ENCODE data around the gene FAM180A.
"Not testable (repeated sequence)": the region's sequence is repeated elsewhere in the genome, so short reads cannot be mapped to it uniquely, and the experiment has no call there.

FAM180A gene

DNA sequence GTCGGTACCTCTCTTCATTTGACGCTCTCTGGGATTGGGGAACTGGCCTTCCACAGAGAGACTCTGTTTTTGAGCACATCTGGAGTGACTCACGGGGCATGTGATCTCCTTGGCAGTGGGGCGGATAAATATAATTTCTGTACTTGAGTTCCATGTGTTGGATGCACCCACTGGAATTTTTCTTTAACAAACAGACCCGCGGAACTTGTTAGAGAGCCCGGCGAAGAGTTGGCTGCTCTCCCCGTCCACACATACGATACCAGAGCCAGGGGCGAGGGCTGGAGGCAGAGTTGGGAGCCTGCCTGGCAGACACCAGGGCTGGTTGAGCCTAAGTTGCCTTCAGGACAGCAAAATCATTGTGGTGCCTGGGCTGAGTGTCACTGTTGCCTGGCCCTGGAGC lies at the start of gene FAM180A:
FAM180A (minus strand) TSS at position 44 of the 400 bp plus-strand sequence. CDS start 233 bp downstream, outside the sequence.
- DNase-seq (ENCODE audit: low read depth in 2 of 3, low spot score in 2 of 3), result no peak

DNA sequence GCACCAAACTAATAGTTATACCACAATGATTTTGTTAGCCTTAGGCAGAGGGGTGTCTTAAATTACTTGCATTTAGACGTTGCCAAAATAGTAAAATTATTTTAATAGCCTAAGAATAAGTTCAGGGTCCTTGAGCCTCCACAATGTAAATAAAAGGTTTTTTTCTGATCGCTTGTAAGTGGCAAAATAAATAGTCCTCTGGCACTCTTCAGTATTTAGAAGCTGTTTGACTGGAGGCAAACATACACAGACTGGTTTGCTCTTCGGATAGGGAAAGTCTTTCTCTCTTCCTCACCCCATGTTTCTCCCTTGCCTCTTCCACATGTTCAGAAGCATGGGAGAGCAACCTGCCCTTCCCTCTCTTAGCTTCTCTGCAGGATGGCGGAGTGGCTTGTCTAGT lies 49.5 kb upstream of the FAM180A start:
- DNase-seq (ENCODE audit: low read depth in 2 of 3, low spot score in 2 of 3), result no peak

DNA sequence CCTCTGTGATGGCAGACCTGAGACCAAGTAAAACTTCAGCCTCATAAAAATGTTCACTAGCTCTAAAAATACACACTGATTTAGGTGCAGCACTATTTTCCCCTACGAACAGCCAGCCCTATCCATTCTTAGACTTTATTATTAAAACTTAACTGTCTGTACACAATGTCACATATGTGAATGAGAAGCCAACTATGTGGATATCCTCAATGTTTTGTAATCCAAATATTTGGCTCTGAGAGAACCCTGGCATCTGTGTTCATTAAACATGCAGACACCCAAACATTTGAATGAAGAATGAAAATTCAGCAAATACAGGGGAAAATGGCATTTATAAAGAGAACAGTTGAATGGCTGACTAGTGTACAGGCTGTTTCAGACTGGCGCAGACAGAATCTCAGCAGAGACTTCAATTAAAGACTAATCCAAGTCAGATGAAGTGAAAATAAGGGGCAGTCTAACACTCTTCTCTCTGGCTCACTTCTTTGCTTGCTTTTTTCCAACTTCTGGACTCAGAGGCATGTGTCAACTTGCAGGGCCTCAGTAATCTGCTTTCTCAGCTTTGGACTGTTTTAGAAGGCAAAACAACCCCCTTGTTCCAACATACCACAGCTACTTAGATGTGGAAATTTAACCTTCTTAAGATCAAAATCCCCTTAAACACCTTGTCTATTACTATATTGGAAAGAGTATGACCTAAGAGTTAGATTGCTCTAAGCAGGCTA lies 47.4 kb upstream of the FAM180A start:
- no peak for DNase-seq (ENCODE audit: low read depth in 2 of 3, low spot score in 2 of 3)

DNA sequence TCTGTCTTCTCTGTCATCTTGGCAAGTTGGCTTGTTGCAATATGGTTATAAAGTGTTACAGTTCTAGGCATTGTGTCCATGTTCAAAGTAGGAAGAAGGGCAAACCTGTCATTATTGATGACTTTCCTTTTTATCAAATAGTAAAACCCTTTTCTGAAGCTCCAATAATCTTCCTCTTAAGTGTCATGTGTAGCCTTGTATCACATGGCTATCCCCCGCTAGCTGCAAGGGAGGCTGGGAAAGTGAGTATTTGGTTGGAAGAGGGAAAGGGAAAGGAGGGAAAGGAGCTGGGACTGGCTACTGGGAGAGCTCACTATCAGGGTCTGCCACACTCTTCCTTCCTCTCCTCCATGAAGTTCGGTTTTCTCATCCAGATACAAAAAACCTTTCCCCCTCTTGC lies 45.2 kb upstream of the FAM180A start:
- no peak for DNase-seq (ENCODE audit: low read depth in 2 of 3, low spot score in 2 of 3)

DNA sequence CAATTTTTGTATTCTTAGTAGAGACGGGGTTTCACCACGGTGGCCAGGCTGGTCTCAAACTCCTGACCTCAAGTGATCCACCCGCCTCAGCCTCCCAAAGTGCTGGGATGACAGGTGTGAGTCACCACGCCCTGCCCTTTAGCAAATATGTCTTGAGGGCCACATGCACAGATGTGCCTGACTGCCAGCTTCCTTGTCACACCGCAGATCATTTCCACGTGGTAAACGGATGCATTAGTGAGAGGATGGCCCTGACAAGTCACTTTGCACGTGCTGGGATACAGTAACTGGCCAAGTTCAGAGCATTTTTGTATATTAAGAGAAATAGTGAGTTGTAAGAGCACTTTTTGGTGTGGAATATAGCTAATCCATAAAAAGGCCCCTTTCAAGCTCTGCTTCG lies 44.3 kb upstream of the FAM180A start:
- no peak for DNase-seq (ENCODE audit: low read depth in 2 of 3, low spot score in 2 of 3)

DNA sequence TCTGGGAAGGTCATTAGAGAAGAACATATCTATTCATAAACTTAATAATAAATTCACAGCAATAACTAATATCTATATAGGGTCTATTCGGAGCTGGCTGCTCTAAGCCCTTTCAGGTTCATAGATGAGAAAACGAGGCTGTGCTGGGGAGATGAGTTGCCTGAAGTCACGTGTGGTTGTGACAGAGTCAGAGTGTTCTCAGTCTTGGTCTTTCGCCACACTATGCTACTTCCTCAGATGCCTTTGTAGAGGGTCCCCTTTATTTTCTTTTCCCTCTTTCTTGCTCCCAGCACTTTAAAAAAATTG lies 43.7 kb upstream of the FAM180A start:
- no peak for DNase-seq (ENCODE audit: low read depth in 2 of 3, low spot score in 2 of 3)

DNA sequence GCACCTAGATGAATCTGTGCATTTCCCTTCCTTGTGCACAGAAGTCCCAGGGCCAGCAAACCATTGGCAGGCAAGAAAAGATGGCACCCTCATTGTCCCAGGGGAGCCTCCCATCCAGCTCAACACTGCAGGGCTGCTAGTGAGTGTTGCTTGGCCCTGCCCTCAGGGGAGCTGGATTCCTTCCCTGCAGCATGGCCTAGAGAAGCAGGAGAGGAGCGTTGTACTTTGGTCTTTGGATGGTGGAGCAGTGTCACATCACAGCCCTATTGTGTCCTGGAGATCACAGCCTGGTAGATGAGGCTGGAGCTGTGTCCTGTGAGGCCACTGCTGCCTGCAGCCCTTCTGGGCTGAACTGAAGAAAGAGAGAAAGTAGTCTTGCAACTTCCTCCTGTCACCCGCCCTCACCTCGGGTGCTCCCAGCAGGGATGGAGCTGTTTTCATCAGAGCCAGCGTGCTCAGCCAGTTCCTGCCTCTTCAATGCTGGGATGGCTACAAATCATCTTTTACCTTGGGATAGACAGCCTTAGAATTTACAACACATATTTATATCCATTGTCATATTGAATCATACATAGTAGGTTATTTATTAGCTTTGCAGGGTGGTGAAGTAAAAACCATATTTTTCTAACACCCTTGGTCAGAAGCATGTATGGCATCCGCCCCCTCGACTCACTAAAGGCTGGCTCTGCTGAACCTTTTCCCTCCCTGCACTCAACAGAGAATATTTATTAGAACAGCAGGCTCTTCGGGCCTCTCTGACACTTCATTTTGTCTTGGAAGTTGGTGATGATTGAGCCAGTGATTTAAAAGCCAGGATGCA lies 43.1 kb upstream of the FAM180A start:
- DNase-seq (ENCODE audit: low read depth in 2 of 3, low spot score in 2 of 3), result no peak

DNA sequence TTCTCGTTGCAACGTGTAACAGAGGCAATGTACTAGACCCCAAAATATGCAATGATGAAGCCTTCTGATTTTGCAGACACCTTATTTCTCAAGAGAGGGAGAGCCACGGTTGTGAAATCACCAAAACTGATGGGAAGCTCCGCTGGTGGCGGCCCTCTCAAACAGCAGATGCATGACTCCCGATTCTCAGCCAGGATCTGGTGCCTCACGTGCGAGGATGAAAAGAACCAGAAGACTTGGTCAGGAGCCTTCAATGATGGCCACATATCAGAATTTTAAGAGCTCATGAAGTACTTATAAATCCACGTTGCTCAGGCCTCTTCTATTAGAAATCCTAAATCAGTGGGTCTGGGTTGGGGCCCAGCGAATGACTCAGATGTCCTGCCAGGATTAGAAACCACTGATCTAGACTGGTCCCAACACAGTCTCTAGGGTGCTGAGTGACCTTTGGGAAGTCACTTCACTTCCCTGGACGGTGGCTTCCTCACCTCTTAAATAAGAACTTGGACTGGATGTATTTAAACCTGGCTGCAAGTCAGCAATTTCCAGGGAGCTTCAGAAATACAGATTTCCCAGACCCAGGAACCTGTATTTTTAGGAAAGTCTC lies 41.9 kb upstream of the FAM180A start:
- no peak for DNase-seq (ENCODE audit: low read depth in 2 of 3, low spot score in 2 of 3)

DNA sequence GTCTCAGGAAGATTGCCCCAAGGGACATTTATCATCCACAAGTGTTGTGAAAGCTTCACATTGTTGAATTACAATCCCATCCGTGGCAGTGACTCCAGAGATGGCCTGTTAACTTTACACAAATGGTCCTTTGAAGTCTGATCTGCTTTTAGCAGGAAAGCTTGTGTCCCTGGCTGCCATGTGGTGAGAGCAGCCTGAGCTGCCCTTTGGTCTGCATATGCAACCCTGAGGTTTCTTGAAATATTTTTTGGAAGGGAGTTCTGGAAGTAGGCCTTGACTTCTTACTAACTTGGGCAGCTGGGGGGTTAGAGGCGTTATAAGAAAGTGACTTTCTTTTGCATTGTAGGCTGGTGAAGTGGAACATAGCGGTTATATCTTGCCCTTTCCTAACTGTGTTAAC lies 41.3 kb upstream of the FAM180A start:
- no peak for DNase-seq (ENCODE audit: low read depth in 2 of 3, low spot score in 2 of 3)

DNA sequence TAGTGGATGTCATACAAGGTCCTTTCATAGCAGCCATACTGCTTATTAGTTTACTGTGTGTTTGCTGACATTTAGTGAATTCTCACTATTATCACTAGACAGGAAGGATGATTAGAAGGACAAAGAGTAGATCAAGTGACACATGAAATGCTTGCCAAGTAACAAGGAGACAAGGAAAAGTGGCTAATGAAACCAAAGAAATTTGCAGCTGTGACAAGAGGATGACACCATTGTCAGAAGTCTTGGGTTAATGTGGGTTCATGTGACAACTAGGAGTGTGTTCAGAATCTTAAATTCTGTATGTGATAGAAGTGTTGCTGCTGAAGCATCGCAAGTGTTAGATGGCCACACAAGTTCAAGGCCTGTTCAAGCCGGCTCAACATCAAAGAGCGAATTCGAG lies 40.8 kb upstream of the FAM180A start:
- DNase-seq (ENCODE audit: low read depth in 2 of 3, low spot score in 2 of 3), result no peak

DNA sequence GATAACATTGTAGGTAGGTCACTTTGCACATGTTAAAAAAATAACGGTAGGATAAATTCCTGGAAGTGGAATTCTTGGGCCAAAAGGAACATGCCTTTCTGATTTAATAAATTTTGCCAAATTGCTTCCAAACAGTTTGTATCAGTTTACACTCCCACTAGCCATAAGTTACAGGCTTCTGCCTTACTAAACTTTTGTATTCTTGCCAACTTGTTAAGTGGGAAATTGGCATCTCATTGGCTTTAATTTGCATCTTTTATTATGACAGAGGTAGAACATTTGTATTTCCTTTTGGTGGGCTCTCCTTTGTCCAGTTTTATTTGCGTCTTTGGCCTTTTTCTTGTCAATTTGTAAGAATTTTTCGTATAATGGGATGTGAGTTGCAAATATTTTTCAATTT lies 38.3 kb upstream of the FAM180A start:
- no peak for DNase-seq (ENCODE audit: low read depth in 2 of 3, low spot score in 2 of 3)

DNA sequence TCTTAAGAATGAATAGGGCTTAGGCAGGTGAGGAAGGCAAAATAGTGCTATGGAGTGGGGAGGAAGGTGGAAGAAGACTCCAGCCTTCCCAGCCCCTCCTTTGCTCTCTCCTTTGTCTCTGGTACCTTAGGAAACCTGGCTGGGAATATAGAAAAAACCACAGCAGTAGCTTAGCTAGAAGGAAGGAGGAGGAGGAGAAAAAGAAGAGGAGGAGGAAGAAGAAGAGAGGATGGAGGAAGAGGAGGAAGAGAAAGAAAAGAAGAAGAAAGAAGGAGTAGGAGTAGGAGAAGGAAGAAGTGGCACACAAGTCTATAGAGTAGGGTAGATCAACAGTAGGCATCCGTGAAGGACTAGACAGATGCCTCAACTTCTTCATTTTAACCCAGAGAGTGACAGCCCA lies 36.5 kb upstream of the FAM180A start:
- no peak for DNase-seq (ENCODE audit: low read depth in 2 of 3, low spot score in 2 of 3)

DNA sequence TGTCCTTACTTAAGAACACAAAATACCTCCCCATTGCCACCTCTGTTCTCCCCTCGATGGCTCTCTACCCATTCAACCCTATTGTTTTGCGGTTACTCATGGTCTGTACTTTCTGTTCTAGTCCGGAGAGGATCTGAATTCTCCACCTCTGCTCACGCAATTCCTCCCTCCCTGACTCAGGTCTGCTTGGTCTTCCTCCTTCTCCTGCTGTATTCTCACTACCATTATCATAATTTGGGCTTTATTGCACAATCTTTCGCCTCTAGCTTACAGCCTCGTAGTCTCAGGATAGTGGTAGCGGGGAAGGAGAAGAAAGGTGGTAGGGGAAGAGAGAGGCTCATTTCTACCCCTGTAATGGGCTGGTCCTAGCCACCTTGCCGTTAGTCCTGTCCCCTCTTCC lies 35.4 kb upstream of the FAM180A start:
- DNase-seq (ENCODE audit: low read depth in 2 of 3, low spot score in 2 of 3), result no peak

DNA sequence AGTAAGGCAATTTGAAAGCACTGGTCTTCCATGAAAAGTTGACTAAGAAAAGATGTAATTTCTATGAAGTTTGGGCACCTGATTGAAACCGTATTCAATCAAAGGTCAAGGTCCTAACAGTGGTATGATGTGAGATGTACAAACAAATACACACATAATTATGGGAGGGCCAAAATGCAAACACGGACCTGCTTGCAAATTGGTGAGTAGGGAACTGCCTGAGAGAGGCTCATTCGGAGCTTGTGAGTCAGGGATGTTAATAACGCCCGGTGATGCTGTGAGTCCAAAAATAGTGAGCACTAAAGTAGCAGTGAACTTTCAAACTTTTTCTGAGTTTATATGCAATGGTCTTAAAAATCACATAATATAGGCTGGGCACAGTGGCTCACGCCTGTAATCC lies 34.2 kb upstream of the FAM180A start:
- DNase-seq (ENCODE audit: low read depth in 2 of 3, low spot score in 2 of 3), result no peak

DNA sequence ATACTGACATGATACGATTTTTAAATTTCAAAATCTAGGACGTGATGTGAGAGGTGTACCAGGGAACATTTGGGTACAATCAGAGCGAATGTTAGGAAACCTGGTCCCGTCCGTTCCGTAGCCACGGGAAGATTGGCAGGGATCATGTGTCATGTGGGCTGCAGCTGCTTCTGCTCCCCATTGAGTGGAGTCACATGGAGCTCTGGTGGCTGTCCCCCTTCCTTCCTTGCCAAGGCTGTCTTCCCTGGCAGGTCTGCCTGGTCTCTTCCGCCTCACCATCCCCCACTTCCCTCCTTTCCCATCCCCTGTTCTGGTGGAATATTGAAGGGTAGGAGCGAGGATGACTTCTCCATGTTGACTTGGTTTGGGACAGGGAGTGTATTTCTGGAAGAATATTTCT lies 33.8 kb upstream of the FAM180A start:
- no peak for DNase-seq (ENCODE audit: low read depth in 2 of 3, low spot score in 2 of 3)

DNA sequence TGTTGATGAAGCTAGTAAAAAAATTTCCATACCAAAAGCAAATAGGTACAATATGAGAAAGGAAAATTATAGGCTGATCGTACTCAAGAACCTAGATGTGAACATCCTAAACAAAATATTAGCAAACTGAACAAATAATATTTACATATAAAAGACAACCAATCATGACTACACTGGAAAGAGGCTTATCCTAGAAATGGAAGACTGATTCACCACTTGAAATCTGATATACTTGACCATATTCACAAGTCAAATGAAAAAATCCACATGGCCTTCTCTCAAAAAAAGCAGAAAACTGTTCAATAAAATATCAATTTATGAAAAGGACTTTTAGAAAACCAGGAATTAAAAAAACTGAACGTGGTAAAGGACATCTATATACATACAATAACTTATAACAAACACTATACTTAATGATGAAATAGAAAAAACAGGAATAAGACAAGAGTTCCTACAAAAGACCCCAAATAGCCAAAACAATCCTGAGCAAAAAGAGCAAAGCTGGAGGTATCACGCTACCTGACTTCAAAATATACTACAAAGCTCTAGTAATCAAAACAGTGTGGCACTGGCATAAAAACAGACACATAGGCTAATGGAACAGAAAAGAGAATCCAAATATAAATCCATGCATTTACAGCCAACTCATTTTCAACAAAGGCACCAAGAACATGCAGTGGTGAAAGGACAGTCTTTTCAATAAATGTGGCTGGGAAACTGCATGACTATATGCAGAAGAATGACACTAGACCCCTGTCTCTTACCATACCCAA lies 29.2 kb upstream of the FAM180A start:
- DNase-seq (ENCODE audit: low read depth in 2 of 3, low spot score in 2 of 3), result no peak

DNA sequence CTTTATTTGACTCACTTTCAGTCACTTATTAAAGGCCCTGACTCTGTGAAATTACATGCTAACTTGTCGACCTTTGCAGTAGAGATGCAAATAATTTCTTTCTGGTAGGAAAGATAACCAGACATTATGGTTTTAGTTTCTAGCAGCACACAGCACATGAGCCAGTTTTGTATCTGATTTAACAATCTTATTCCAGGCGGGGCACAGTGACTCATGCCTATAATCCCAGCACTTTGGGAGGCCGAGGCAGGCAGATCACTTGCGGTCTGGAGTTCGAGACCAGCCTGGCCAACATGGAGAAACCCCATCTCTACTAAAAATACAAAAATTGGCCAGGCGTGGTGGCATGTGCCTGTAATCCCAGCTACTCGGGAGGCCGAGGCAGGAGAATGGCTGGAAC lies 27.3 kb upstream of the FAM180A start:
- not testable (repeated sequence) for DNase-seq (ENCODE audit: low read depth in 2 of 3, low spot score in 2 of 3)

DNA sequence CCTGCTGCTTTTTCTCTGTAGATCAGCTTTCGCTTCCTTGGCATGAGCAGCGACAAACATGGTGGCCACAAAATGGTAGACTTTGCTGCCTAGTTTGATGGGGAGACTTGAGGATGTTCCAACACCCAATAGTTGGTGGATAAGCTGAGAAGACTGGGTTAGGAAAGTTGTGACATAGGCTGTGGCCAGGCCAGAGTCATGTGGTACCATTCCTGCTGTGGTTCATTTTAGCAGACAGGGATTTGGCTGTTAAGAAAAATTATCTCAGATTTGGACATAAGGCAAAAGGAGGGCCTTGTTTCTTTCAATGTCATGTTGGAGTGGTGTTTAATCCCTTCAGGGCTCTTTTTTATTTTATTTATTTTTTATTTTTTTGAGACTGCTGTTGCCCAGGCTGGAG lies 26.6 kb upstream of the FAM180A start:
- no peak for DNase-seq (ENCODE audit: low read depth in 2 of 3, low spot score in 2 of 3)

DNA sequence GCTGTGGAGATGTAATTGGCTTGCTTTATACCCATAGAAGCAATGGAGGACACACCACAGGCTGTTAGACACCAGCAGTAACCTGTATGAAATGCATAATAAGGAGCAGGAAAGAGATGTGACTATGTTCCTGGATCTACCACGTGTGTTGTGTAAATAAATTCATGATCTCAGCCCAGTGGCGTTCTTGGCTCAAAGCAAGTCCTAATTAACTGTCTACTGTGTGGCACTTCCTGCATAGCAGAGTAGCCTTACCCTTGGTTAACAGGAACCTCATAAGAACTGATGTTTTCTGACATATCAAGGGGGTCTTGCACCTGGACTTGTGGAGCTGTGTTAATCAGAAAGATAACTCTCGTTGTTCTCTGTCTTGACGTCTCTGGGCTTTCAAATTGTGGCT lies 25.7 kb upstream of the FAM180A start:
- DNase-seq (ENCODE audit: low read depth in 2 of 3, low spot score in 2 of 3), result no peak

DNA sequence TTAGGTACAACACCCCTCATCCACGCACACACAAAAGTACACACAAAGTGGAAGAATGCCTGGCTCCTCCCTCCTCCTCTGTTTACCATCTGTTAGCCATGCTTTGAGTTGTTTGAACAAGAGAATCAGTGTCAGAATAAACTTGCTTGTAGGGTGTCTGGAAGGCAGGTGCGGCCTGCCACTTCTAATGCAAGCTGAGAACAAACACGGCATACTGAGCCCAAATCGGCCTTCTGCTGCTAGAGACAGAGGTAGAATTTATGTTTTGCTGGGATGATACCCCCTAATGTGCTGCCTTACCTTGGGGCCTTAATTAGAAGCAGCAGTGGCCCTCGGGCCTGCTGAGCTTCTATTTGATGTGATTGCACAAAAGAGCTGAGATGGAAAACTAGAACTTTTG lies 24.9 kb upstream of the FAM180A start:
- DNase-seq (ENCODE audit: low read depth in 2 of 3, low spot score in 2 of 3), result no peak

DNA sequence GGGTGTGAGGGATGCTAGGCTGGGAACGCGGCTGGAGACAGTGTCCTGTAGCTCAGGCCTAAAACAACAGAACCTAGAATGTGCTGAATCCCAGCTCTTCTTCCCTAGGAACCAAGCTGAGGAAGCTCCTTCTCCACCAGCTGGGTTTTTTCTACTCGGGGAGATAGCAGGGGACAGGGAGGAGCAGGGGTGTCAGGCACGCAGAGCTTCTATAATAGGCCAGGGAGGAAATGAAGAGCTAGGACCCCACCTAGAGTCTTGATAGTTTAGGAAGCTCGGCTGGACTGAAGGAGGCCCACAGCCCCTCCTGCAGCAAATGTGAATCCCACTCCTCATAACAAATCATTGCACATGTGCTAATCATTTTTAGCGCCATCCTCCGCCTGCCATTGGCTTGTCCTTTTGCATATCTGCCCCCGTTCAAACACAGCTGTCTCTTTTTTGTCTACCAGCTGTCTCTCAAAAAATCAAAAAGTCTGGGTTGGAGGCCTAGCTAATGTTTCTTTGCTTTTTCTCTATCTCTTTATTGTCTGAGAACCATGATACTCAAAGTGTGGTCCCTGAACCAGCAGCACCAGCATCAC lies 24.1 kb upstream of the FAM180A start:
- DNase-seq (ENCODE audit: low read depth in 2 of 3, low spot score in 2 of 3), result no peak
